ENCODE results near the gene SSR1.

- TF ChIP-seq CTCF (IDR thresholded peaks at IDR 0.05; ENCODE audit: low read length) (no peak), EZH2phosphoT487 (IDR thresholded peaks at IDR 0.05; ENCODE audit: low read length) (no peak), EZH2 (optimal IDR thresholded peaks at IDR 0.05; ENCODE audit: low read depth, low read length) (no peak)
These were observed 44.0 kb downstream of the SSR1 start for GRCh38 chr6:7268816-7269555.

All from MM.1S (cell line).